GM10847 (cell line): ENCODE data around the gene TEPSIN.

ENCODE experiments used
- POLR2A ChIP-seq: IDR thresholded peaks from 2 replicates; pipeline ENCODE4 v1.6.1; 2011; ENCODE audit not compliant: insufficient read length; ENCODE audit errors: extremely low read depth

Gene TEPSIN

DNA sequence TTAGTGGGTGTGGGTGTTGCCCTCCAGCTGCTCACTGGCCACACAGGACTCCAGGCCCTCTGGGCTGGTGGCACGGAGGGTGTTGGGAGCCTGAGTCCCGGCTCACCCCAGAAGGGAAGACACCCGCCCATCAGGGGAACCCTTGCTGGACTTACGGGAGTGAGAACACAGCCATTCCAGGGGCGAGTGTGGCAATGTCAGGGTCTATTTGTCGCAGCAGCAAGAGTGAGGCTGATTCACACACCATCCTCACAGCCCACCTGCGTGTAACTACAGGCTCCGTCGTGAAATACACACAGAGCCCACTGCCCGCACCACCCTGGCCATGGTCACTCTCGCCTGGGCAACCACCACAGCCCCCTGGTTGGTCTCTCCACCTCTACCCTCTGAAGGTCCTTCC is 55.0 kb downstream of the TEPSIN start:
- no peak for TF ChIP-seq POLR2A

DNA sequence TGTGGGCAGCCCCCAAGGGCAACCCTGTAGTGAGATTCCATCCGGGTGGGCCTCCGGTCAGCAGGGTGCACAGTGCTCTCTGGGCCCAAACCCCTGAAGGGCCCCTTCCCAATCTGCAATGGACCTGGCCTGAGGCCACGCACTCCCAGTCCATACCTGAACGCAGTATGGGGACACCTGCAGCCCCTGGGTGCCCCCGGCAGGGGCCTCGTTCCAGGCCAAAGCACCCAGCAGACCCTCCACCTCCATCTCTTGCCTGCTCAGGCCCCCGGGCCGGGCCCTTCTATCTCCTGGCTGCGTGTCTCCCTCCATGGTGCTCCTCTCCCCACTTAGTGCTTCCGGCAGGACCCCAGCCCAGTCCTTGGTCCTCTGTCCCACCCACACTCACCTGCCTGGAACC is 55.5 kb downstream of the TEPSIN start:
- no peak for TF ChIP-seq POLR2A

DNA sequence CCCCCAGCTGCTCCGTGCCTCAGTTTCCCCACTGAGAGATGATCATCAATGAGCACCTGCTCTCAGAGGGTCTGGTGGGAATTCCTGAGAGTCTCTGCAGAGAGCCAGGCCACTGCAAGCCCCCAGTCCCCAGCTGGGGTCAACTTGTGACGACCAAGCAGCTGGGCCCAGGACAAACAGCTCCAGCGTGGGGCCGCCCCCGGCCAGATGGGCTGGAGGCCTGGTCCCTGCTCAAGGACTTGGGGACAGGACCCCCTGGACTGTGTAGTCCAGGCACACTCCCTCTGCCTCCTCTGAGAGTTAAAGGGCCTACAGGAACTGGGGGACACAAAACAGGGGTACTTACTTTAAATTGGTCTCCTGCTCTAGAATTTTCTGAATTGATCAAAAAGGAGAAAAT is 56.3 kb downstream of the TEPSIN start:
- no peak for TF ChIP-seq POLR2A

DNA sequence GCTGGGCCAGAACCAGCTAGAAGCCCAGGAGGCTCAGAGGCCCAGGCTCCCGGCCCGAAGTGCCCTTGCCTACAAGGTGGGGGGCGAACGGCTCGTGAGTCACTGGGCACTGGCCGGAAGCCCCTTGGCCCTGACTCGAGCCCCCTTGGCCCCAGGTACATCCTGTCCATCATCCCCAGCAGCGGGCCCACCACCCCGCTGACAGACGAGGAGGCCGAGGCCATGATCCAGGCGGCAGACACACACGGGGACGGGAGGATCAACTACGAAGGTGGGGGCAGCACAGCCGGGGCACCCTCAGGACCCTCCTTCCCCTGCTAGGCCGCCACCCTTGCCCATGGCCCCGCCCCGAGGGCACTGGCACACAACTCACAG is 57.1 kb downstream of the TEPSIN start:
- no peak for TF ChIP-seq POLR2A

DNA sequence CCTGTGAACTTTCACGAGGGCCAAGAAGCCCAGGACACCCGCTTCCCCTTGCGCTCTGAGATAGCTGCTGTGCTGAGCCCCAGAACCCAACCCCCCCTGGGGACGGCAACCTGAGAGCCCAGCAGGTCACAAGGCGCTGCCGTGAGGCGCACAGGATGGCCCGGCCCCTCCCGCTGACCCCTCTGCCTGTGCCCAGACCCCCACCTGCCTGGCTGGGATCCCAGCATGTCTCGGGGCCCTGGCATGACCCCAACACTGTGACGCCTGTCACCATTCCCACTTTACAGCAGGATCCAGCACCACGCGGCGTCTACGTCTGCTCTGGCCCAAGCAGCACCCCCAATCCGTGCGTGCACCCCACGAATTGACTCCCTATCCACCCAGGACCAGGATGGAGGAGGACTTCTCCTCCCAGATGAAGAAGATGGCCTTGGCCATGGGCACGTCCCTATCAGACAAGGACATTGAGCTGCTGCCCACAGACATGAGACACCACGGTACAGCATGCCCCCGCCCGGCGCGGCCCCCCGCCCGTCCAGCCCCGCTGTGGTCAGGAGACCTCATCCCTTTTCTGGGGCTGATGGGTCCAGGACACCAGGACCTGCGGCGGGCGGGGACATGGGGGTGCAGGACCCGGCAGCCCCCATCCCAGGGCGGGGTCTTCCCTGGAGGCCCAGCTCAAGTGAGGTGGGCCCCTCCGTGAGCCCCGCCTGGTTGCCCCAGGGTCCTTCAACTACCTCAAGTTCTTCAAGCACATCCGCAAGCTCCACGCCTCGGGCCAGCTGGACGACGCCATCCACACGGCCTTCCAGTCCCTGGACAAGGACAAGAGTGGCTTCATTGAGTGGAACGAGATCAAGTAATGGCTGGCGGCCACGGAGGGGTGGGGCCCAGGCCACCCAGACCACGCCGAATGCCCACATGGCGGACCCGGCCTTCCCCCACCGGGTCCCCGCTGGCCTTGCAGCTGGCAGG is 57.7 kb downstream of the TEPSIN start:
- TF ChIP-seq POLR2A: no peak

DNA sequence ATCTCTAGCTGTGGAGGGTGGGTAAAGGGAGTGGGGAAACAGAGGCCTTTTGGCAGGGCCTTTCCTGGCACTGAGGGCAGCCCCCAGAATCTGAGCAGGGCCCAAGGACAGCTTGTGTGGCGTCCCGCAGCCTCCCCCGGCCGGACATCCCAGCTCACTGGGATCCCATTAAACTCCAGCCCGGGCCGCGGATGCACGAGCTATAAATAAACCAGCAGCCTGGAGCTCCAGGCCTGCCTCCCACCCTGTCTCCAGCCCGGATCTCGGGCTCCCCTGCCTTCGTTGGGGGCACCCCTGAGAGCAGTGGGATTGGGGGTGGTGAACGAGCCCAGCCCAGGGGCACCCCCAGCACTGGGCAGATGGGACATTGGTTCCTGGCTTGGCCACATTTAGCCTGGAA is 59.0 kb downstream of the TEPSIN start:
- TF ChIP-seq POLR2A: no peak

DNA sequence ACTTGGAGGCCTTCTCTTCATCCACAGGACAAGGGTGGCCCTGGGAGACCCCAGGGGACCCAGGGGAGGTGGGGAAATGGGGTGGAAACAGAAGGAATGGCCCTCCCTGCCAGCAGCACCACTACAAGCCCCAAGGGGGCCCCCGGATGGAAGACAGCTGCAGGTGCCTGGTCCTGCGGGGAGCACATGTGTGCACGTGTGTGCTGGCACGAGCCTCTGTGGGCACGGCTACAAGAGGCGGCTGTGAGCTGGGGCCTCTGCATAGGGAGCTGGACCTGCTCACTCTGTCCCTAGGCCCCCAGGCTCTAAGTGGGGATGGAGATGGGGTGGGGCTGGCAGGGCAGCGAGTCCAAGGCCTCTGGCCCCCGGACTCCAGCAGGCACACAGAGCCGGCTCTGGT is 59.6 kb downstream of the TEPSIN start:
- no peak for TF ChIP-seq POLR2A
